Progenitor cell of endocrine pancreas (in vitro differentiated cells): Measurements from ENCODE around the gene MACROD2. TPM values are rescaled to one million over a fixed set of nuclear protein-coding genes. Genes with fewer than 3 reads are reported as not detected.

Source experiments
- DNase-seq: peaks from one replicate; pipeline ENCODE4 v3.0.0; 2021; ENCODE audit warnings: low spot score; ENCODE audit not compliant: unreplicated experiment
- H3K27ac Mint-ChIP-seq: 2 replicates; pipeline ENCODE4 v1.8.0; 2021; ENCODE audit warnings: mild to moderate bottlenecking, moderate library complexity, mixed read lengths
- H3K27me3 Mint-ChIP-seq: 2 replicates; pipeline ENCODE4 v1.8.0; 2021; ENCODE audit warnings: mixed read lengths
- H3K36me3 Mint-ChIP-seq: 2 replicates; pipeline ENCODE4 v1.8.0; 2022; ENCODE audit warnings: mixed read lengths; ENCODE audit not compliant: insufficient read depth
- H3K4me1 Mint-ChIP-seq: 2 replicates; pipeline ENCODE4 v1.8.0; 2021; ENCODE audit warnings: low read depth, mixed read lengths
- H3K4me3 Mint-ChIP-seq: 2 replicates; pipeline ENCODE4 v1.8.0; 2021; ENCODE audit warnings: low read depth, mild to moderate bottlenecking, moderate library complexity, mixed read lengths
- H3K9me3 Mint-ChIP-seq: 2 replicates; pipeline ENCODE4 v1.8.0; 2021; ENCODE audit warnings: low read depth, mixed read lengths
- CTCF ChIP-seq: fragments of 200-600 bp; sonication (generic); IDR thresholded peaks from one replicate; pipeline ENCODE4 v1.5.0; 2021; ENCODE audit warnings: antibody characterized with exemption, mild to moderate bottlenecking; ENCODE audit not compliant: unreplicated experiment
- total RNA-seq: library from RNA; stranded (reverse); gene quantifications from 2 replicates; pipeline ENCODE4 v1.2.1, GENCODE V29; 2021

Gene MACROD2
- total RNA-seq, 1 donor from 2014 or later = 7.6 TPM

- no peak for DNase-seq
- no peak for TF ChIP-seq CTCF
- Mint-ChIP-seq H3K27ac (no peak overlapping the region), H3K4me1 (no peaks in the 10 kb centered on the region), H3K4me3 (no peak overlapping the region), H3K9me3 (no peaks in the 10 kb centered on the region), H3K36me3 (no peaks in the 10 kb centered on the region), H3K27me3 (peaks cover 3% of the 10 kb centered on the region)
Measured at GRCh38 chr20:14536738-14537137, 541.4 kb downstream of the MACROD2 start.

- Mint-ChIP-seq H3K36me3 (no peaks in the 10 kb centered on the region), H3K9me3 (no peaks in the 10 kb centered on the region), H3K27ac (no peak overlapping the region), H3K27me3 (peaks cover 3% of the 10 kb centered on the region), H3K4me1 (no peaks in the 10 kb centered on the region), H3K4me3 (no peak overlapping the region)
- DNase-seq = no peak
- TF ChIP-seq CTCF = no peak
Measured at GRCh38 chr20:14538433-14538832, 543.1 kb downstream of the MACROD2 start.

- H3K9me3 Mint-ChIP-seq = no peaks in the 10 kb centered on the region
- no peak overlapping the region for H3K4me3 Mint-ChIP-seq
- no peak overlapping the region for H3K27ac Mint-ChIP-seq
- no peak for DNase-seq
- H3K36me3 Mint-ChIP-seq = no peaks in the 10 kb centered on the region
- peaks cover 5% of the 10 kb centered on the region for H3K4me1 Mint-ChIP-seq
- peaks cover 3% of the 10 kb centered on the region for H3K27me3 Mint-ChIP-seq
- no peak for TF ChIP-seq CTCF
Measured at GRCh38 chr20:14543040-14543439, 547.7 kb downstream of the MACROD2 start.

GRCh38 chr20:14544688-14545087, 549.4 kb downstream of the MACROD2 start:
- TF ChIP-seq CTCF = no peak
- Mint-ChIP-seq H3K4me3 (no peak overlapping the region), H3K4me1 (peaks cover 5% of the 10 kb centered on the region), H3K9me3 (no peaks in the 10 kb centered on the region), H3K27ac (no peak overlapping the region), H3K27me3 (no peaks in the 10 kb centered on the region), H3K36me3 (no peaks in the 10 kb centered on the region)
- DNase-seq = no peak

GRCh38 chr20:14550655-14551054, 555.3 kb downstream of the MACROD2 start:
- Mint-ChIP-seq H3K27ac (no peak overlapping the region), H3K4me3 (no peak overlapping the region), H3K27me3 (no peaks in the 10 kb centered on the region), H3K4me1 (no peaks in the 10 kb centered on the region), H3K9me3 (no peaks in the 10 kb centered on the region), H3K36me3 (no peaks in the 10 kb centered on the region)
- no peak for TF ChIP-seq CTCF
- no peak for DNase-seq
